Gastroesophageal sphincter (tissue), 3 donors: ENCODE results near the gene SLC45A2.

Source experiments
- EP300 ChIP-seq: sonication (generic); formaldehyde crosslinking; IDR thresholded peaks from one replicate; pipeline ENCODE4 v1.6.1; 2017; ENCODE audit warnings: antibody characterized with exemption, mild to moderate bottlenecking
- TF ChIP-seq, protein P1 (sequence below), 4 experiments: fragments of 200-600 bp in 2 of 4; fragments of 450-650 bp in 2 of 4; sonication (generic) in 1 of 4; IDR thresholded peaks; one replicate each; pipeline ENCODE4 v1.5.1; 2017 to 2019; ENCODE audit warnings: antibody characterized with exemption in 4 of 4, mild to moderate bottlenecking in 2 of 4, moderate library complexity in 2 of 4

DNA sequence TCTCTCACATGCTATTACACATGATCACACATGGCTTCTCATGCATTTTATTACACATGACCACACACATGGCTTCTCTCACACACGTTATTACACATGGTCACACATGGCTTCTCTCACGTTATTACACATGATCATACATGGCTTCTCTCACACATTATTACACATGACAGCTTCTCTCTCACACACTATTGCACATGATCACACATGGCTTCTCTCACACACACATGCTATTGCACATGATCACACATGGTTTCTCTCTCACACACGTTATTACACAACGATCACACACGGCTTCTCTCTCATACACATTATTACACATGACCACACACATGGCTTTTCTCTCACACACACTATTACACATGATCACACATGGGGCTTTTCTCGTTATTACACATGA is 954 bp upstream of the SLC45A2 start:
- TF ChIP-seq, protein P1, sequence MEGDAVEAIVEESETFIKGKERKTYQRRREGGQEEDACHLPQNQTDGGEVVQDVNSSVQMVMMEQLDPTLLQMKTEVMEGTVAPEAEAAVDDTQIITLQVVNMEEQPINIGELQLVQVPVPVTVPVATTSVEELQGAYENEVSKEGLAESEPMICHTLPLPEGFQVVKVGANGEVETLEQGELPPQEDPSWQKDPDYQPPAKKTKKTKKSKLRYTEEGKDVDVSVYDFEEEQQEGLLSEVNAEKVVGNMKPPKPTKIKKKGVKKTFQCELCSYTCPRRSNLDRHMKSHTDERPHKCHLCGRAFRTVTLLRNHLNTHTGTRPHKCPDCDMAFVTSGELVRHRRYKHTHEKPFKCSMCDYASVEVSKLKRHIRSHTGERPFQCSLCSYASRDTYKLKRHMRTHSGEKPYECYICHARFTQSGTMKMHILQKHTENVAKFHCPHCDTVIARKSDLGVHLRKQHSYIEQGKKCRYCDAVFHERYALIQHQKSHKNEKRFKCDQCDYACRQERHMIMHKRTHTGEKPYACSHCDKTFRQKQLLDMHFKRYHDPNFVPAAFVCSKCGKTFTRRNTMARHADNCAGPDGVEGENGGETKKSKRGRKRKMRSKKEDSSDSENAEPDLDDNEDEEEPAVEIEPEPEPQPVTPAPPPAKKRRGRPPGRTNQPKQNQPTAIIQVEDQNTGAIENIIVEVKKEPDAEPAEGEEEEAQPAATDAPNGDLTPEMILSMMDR (IDR thresholded peaks at IDR 0.05), result no peak
- TF ChIP-seq EP300, result no peak
